C4-2B (cell line): ENCODE measurements around the gene TNRC6A.
"Not testable (repeated sequence)": the region's sequence is repeated elsewhere in the genome, so short reads cannot be mapped to it uniquely, and the experiment has no call there.

Experiments used
- H3K27ac ChIP-seq: fragments of 450-650 bp; 2 replicates; pipeline ENCODE4 v1.5.1; 2017
- CTCF ChIP-seq: fragments of 450-650 bp; conservative IDR thresholded peaks from 2 replicates; pipeline ENCODE4 v1.5.1; 2017; ENCODE audit warnings: mild to moderate bottlenecking
- ZFX ChIP-seq: fragments of 450-650 bp; IDR thresholded peaks from 2 replicates; pipeline ENCODE4 v1.6.1; 2017

TNRC6A gene

DNA sequence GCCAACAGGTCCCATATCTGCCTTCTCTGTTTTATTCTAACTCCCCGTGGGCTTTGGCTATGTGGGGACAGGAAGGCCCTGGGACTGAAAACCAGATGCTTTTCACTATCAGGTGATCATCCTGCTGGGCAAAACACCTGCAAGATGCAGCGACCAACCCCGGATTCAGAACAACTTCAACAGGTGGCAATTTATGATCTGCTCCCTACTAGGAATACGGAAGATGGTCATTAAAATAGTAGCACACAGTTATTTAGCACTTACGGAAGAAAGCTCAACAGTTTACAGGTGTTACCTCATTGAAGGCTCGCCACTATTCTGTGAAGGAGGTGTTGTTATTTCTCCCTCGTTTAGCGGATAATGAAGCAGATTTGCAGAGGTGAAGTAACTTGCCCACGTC is 108.5 kb downstream of the TNRC6A start:
- TF ChIP-seq CTCF = no peak
- no peak for TF ChIP-seq ZFX
- no peak overlapping the region for H3K27ac ChIP-seq

DNA sequence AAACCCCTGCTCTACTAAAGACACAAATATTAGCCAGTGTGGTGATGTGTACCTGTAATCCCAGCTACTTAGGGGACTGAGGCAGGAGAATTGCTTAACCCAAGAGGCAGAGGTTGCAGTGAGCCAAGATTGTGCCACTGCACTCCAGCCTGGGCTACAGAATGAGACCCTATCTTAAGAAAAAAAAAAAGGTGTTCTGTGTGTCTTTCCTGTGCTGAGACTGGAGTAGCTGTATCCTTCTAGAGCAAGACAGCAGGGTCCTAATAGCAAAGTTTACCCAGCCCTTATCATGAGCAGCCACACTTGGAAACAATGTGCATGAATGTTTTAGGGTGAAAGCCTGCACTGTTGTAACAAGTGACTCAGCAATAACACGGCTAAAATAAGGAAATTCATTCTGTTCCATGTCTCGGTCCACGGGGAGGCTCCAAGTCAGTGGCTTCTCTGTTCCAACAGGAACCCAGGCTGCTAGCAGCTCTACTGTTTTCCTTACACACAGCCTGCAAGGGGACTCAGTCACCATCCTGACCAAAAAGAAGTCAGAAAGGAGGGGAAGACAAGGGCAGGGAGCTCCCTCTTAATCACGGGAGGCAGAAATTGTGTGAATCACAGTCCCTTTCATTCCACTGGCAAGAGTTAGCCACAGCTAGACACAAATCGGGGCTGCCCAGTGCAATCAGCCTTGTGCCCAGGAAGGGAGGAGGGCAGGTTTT is 109.3 kb downstream of the TNRC6A start:
- peak overlapping the region; percentile 10 for H3K27ac ChIP-seq
- TF ChIP-seq ZFX = no peak
- no peak for TF ChIP-seq CTCF

- peak overlapping the region; percentile 10; the same call in 1 of the 2 replicates for H3K27ac ChIP-seq
- TF ChIP-seq ZFX (no peak), CTCF (no peak)
These were observed 110.0 kb downstream of the TNRC6A start for GRCh38 chr16:24839347-24839972.

DNA sequence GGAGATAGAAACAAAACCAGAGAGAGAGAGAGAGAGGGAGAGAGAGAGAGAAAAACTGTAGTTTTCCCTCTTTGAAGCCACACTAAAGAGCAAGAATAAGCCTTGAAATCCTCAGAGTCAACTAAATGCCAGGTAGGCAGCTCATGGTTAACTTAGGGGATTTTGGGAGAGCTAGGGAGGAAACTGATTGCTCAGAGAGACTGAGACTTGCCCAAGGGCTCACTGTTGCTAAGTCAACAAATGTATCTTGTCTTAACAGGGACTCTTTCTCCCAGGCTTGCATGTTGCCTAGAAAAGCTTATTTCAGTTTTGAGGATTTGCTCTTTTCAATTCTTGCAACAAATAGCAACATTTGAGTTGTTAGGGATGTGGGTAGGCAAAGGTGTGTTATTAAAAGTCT is 111.8 kb downstream of the TNRC6A start:
- H3K27ac ChIP-seq = no peak overlapping the region
- no peak for TF ChIP-seq CTCF
- TF ChIP-seq ZFX = no peak

DNA sequence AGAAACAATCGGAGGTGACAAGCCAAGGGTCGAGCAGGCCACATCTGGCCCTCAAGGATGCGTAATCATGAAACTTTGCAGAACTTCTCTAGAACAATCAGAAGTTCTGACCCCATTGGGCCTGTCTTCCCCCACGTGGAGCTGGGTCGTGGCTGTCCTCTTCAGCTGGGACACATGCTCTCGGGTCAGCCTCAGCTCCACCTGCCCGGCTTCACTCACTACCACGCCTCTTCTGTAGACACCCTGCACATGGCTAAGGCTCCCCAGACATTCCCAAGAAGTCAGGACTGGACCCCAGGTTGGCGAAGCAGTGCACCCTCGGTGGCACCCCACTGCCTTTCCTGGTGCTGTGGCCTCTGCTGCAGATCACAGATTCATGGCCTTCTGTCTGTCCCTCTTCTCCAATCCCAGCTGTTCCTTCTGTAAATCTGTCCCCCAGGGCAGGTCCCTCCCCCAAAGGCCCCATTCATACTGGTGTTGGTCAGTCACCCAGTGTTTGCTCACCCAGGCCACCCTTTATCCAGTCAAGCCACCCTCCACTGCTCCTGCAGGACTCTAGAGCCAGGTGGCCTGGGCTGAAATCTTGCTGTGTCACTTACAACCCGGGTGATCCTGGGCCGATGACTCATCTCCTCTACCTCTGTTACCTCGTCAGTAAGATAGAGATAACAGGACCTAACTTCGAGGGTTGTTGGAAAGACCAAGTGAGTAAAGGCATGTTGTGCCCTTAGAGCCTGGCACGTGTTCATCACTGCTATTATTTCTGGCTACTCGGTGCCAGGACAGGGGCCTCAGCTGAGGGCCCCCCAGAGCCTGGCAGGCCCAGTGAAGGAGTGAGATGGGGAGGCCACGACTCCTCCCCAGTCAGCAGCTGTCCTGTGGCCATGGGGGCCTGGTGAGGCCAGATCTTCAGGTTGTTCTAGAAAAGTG is 114.9 kb downstream of the TNRC6A start:
- no peak for TF ChIP-seq CTCF
- no peak for TF ChIP-seq ZFX
- no peak overlapping the region for H3K27ac ChIP-seq

GRCh38 chr16:24845031-24845365 is 115.5 kb downstream of the TNRC6A start:
- not testable (repeated sequence) for H3K27ac ChIP-seq

- no peak within 1 kb of the TSS for H3K27ac ChIP-seq
- no peak for TF ChIP-seq CTCF
- TF ChIP-seq ZFX = no peak
These were observed 116.5 kb downstream of the TNRC6A start, which contains the start of gene SLC5A11 for GRCh38 chr16:24845726-24846547. SLC5A11 (plus strand) TSS chr16:24845963; CDS start chr16:24858644, 12,681 bp downstream.
